Upper lobe of left lung (tissue), 4 donors: ENCODE data around the gene GPX1.

ENCODE experiments used
- CTCF ChIP-seq, 6 experiments: fragments of 450-650 bp in 4 of 6; fragments of 200-600 bp in 2 of 6; sonication (generic) in 2 of 6; IDR thresholded peaks; one replicate each; pipeline ENCODE4 v1.5.1; 2016 to 2019; ENCODE audit warnings: antibody characterized with exemption in 6 of 6
- POLR2A ChIP-seq, 4 donors: fragments of 450-650 bp; IDR thresholded peaks; one replicate each; pipeline ENCODE4 v1.5.1; 2016 to 2017; ENCODE audit warnings: antibody characterized with exemption in 4 of 4, mild to moderate bottlenecking in 2 of 4

DNA sequence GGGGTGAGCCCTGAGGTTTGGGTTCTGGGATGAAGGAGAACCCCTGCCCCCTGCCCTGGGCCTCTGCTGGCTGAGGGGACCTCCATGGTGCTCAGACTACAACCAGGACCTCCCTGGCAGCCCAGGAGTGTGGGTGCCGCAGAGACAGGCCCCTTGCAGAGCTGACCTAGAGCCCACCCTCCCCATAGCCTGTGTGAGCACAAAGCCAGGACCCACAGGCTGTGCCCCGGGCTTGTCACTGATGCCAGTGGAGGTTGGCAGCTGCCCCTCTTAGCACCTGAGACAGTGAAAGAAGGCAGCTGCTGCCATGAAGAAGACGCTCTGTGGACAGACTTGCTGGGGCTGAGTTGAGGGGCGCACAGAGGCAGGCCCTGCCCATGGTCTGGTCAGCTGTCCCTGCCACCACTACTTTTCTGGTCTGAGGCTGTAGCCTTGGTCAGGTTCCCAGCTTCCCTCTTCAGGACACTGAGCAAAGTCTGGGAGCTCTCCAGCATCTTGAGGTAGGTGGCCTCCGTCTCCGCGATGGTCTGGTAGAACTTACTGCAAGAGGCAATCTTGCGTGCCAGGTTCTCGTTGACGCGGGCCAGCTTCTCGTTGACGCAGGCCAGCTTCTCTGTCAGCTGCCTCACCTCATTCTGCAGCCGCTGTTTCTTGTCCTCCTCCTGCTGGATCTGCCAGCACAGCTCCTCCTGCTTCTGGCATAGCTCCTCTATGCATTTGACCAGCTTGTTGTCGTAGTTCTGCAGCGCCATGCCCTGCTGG lies 41.3 kb downstream of the GPX1 start:
- TF ChIP-seq POLR2A (IDR thresholded peaks at IDR 0.05) (no peak), CTCF (IDR thresholded peaks at IDR 0.05) (no peak)
